Ureter (tissue), 1 donor: ENCODE results near the gene DDX53. TPM values are rescaled to one million over a fixed set of nuclear protein-coding genes. Genes with fewer than 3 reads are reported as not detected.

ENCODE experiments used
- DNase-seq: peaks from one replicate; pipeline ENCODE4 v3.0.0-alpha.2; 2020; ENCODE audit warnings: low spot score
- total RNA-seq: library from RNA; stranded (reverse); gene quantifications from one replicate; pipeline ENCODE4 v1.2.4, GENCODE V29; 2023
- donor health status: DM: yes; HTN: yes; CAD: no.

The DDX53 gene
- total RNA-seq, result not detected

DNA sequence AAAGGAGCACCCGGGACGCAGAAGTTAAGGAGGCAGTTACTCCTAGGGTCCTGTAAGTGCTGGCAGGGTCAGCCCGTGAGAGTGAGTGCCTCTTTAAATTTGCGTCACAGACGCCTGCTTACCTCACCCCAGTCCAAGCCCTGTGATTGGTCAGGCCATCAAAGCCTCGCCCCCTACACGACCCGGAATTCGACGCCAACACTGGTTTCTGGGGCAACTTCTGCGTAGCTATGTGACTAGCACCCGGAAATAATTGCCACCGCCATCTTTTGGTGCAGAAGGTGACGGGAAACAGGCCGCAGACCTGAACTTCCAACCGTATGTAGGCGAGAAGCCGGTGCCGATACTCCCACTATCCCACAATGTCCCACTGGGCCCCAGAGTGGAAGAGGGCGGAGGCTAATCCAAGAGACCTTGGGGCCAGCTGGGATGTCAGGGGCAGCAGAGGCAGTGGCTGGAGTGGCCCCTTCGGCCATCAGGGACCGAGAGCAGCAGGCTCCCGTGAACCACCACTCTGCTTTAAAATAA lies at the start of gene DDX53:
Gene DDX53, plus strand, starts transcription at position 265 of the 528 bp plus-strand sequence. Its CDS starts 98 bp downstream, at position 363.
- no peak for DNase-seq

- DNase-seq, result peak; percentile 43
Observed at GRCh38 chrX:22950269-22951266, 49.2 kb upstream of the DDX53 start.

DNA sequence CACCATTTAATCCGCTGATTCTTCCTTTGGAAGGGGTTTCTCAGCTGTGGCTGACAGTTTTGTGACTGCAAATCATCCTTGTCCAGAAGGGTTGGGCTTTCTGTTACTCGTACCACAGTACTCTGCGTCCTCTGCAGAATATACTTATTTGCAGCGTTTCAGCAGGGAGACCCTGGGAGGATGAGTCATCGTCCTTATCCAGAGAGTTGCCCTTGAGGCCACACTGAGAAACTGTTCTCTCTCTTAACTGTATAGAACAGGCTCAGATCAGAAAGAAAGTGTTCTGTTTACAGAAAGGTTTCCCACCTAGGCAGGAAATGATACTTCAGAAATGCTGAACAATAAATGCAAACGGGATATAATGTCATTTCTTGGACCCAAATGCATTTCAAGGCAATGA lies 47.8 kb upstream of the DDX53 start:
- no peak for DNase-seq

- no peak for DNase-seq
Observed at GRCh38 chrX:22958250-22958649, 41.5 kb upstream of the DDX53 start.

DNA sequence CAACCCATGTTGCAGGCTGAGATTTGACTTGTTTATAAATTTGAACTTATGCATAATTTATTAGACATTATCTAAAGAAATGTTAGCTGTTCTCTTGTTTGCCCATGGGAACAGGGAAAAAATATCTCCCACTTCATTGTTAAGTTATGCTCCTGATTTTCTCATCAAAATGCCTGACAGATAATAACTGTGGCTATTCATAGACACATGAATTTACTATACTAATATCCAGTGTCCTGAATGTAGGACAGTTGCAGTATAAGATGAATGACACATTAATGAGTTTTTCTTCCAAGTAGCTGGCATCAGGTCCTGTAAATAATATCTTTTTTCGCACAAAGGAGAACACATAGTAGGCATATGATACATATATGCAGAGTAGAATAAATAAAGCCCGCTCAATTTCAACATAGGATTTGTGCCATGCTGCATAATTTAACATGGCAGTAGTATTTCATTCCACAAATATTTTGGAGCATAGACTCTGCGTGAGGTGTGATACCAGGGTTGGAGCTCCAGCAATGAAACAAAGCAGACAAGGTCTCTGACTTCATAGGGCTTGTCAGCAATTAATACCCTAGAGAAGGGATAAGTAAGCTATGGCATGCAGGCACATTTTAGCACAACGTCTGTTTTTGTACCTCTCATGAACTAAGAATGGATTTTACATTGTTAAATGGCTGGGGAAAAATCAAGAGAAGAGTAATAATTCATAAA lies 40.4 kb upstream of the DDX53 start:
- no peak for DNase-seq

- DNase-seq, result no peak
Observed at GRCh38 chrX:22963196-22963595, 36.6 kb upstream of the DDX53 start.

DNA sequence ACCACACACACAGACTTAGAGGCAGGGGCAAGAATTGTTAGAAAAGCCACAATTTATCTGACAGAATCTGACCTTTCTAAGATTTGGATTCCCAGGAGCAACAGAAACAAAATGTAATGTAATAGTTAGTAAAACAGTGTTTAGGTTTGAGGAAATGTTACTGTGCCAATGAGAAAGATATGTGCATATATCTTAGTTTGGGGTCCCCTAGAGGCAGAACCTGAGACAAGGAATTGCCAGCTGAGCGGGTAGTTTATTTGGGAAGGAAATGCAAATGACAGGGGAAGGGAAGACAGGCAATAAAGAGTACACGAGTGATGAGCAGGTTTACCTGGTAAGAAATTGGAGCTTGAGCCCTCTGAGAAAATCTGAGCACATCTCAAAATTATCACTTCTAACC lies 31.3 kb upstream of the DDX53 start:
- no peak for DNase-seq

- DNase-seq, result no peak
Observed at GRCh38 chrX:22969411-22969810, 30.3 kb upstream of the DDX53 start.

- no peak for DNase-seq
Observed at GRCh38 chrX:22970861-22971260, 28.9 kb upstream of the DDX53 start.

GRCh38 chrX:22974616-22975015 lies 25.1 kb upstream of the DDX53 start:
- no peak for DNase-seq

GRCh38 chrX:22975786-22976185 lies 24.0 kb upstream of the DDX53 start:
- no peak for DNase-seq

GRCh38 chrX:22985958-22986357 lies 13.8 kb upstream of the DDX53 start:
- no peak for DNase-seq

DNA sequence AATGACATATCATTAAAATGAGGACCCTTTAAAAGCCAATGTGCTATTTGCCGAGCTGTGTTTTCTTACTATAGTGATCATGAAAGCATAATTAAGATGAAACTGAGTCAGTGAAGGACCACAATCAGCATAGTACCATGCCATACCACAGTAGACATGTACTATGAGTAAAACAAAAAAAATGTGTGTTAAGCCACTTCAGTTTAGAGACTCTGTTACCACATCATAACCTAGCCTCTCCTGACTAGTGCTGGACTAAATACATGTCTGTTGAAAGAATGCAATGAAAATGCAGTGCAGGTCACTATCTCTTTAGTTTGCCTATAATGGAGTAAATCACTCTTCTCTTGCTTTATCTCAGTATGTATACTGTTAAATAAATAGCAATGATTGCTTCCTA lies 12.3 kb upstream of the DDX53 start:
- DNase-seq, result no peak

GRCh38 chrX:23003116-23003515 lies 3.4 kb downstream of the DDX53 start:
- DNase-seq, result no peak

DNA sequence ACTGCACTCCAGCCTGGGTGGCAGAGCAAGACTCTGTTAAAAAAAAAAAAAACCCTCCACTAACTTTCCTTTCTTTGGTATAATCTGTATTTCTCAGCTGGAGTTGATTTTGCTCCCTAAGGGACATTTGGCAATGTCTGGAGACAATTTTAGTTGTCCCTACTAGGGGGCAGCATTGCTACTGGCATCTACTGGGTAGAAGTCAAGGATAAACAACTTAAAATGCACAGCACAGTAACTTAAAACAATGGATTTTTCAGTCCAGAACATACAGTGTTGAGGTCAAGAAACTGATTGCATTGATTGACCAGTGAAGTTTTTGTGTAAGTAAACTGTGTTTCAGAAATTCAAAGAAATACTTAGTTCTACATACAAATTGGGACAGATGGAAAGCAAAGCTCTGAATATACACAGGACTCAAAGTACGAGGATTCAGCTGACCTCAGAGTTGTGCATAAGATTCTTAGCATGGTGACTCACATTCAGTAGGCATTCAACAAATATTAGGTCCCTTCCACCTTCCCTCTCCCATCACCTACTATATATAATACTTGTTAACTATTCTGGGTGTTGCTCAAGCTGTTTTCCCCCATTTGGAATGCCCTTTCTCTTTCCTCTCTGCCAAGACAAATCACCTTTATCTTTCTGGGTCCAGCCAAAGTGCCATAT lies 8.8 kb downstream of the DDX53 start:
- no peak for DNase-seq

GRCh38 chrX:23012162-23012561 lies 12.4 kb downstream of the DDX53 start:
- no peak for DNase-seq

GRCh38 chrX:23012636-23013035 lies 12.9 kb downstream of the DDX53 start:
- DNase-seq, result no peak

DNA sequence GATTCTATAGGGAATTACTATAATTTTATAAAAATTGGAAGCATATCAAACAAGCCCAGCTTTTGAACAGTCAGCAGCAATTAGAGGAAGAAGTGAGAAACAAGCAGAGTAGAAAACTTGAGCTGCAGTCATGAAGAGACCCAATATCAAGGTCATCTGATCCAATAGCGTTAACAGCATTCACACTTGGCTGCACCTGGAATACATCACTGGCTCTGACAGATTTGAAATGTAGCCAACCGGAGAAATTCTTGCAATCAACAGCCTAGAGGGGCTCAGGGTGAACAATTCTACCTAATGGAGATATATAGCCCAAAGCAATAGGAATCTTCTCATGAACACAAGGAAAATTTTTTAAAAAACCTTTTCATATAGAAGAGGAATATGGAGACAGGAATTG lies 13.6 kb downstream of the DDX53 start:
- no peak for DNase-seq

DNA sequence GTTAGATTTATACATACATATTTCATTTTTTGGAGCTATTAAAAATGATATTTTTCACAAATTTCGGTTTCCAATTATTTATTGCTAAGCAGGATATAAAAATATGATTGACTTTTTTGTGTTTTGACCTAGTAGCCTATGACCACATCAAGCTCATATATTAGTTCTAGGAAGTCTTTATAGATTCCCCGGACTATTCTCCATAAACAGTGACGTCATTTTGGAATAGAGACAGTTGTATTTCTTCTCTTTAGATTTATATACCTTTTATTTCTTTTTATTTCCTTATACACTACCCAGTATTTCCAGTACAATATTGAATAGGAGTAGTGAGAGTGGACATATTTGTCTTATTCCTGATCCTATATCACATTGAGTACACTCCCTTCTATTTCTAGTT lies 31.8 kb downstream of the DDX53 start:
- no peak for DNase-seq

GRCh38 chrX:23035493-23035892 lies 35.7 kb downstream of the DDX53 start:
- DNase-seq, result no peak

- DNase-seq, result no peak
Observed at GRCh38 chrX:23046443-23046842, 46.7 kb downstream of the DDX53 start.
